Measurements from ENCODE around the gene GRIA3.

DNA sequence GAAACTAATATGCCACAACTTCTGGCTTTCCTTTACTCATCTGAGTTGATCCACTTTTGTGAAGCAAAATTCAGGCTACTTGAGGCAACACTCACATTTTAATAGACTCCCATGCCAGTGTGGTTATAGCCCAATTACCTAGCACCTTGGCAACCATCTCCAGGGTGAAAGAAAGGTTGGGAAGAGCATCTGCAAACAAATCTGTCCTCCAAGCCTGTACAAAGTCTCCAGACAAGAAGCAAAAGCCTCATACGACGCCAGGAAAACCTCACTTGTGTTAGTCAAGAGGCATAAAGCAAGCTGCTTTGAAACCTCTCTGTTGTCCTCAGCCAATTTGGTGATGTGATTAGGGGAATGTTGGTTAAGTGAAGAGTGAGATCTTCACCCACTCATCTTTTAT is 302.2 kb downstream of the GRIA3 start:
- no peak for TF ChIP-seq CTCF (conservative IDR thresholded peaks at IDR 0.05)
- TF ChIP-seq EZH2 (IDR thresholded peaks at IDR 0.05; ENCODE audit: low read depth) = no peak

Data from PC-9 (cell line).